H9 (cell line): ENCODE data around the gene LMCD1. TPM values are rescaled to one million over a fixed set of nuclear protein-coding genes. Genes with fewer than 3 reads are reported as not detected.

Experiments
- DNase-seq: peaks from one replicate; pipeline ENCODE4 v3.0.0-alpha.2; 2017
- H2AFZ ChIP-seq: one replicate; pipeline ENCODE4 v1.6.1; 2013; ENCODE audit warnings: mild to moderate bottlenecking, low read length, control low read depth, moderate library complexity
- H2AK5ac ChIP-seq: 2 replicates; pipeline ENCODE4 v1.6.1; 2013; ENCODE audit warnings: low read length, control low read depth, mixed read lengths; ENCODE audit not compliant: insufficient read length
- H2BK120ac ChIP-seq: one replicate; pipeline ENCODE4 v1.6.1; 2013; ENCODE audit warnings: low read depth, mild to moderate bottlenecking, low read length, control low read depth, inconsistent platforms; ENCODE audit not compliant: poor library complexity, severe bottlenecking
- H2BK12ac ChIP-seq: 2 replicates; pipeline ENCODE4 v1.6.1; 2013; ENCODE audit warnings: low read length, control low read depth, mixed read lengths, low read depth; ENCODE audit not compliant: insufficient read length
- H2BK15ac ChIP-seq: 2 replicates; pipeline ENCODE4 v1.6.1; 2013; ENCODE audit warnings: low read depth, low read length, control low read depth
- H2BK20ac ChIP-seq: one replicate; pipeline ENCODE4 v1.6.1; 2013; ENCODE audit warnings: low read depth, mild to moderate bottlenecking, low read length, control low read depth, inconsistent platforms; ENCODE audit not compliant: poor library complexity, severe bottlenecking
- H2BK5ac ChIP-seq: 2 replicates; pipeline ENCODE4 v1.6.1; 2013; ENCODE audit warnings: low read length, control low read depth, mixed read lengths; ENCODE audit not compliant: insufficient read length
- H3K14ac ChIP-seq: 2 replicates; pipeline ENCODE4 v1.6.1; 2013; ENCODE audit warnings: low read length, control low read depth; ENCODE audit not compliant: insufficient read depth
- H3K18ac ChIP-seq: 2 replicates; pipeline ENCODE4 v1.6.1; 2013; ENCODE audit warnings: low read depth, mild to moderate bottlenecking, mixed read lengths, low read length, control low read depth; ENCODE audit not compliant: insufficient read length
- H3K23ac ChIP-seq: 2 replicates; pipeline ENCODE4 v1.6.1; 2013; ENCODE audit warnings: low read length, control low read depth, mixed read lengths, low read depth; ENCODE audit not compliant: insufficient read length
- H3K23me2 ChIP-seq: 2 replicates; pipeline ENCODE4 v1.6.1; 2013; ENCODE audit warnings: low read depth, mild to moderate bottlenecking, mixed read lengths, low read length, control low read depth; ENCODE audit not compliant: insufficient read length, poor library complexity, severe bottlenecking
- H3K27ac ChIP-seq: 2 replicates; pipeline ENCODE4 v1.5.1; 2013; ENCODE audit warnings: low read length, control low read depth, mixed read lengths, low read depth; ENCODE audit not compliant: insufficient read length
- H3K27me3 ChIP-seq: 2 replicates; pipeline ENCODE4 v1.6.1; 2013; ENCODE audit warnings: low read length, control low read depth, inconsistent platforms; ENCODE audit not compliant: insufficient read depth
- H3K4ac ChIP-seq: 2 replicates; pipeline ENCODE4 v1.6.1; 2013; ENCODE audit warnings: low read depth, mild to moderate bottlenecking, control low read depth, inconsistent platforms, low read length, moderate library complexity
- H3K4me1 ChIP-seq: 2 replicates; pipeline ENCODE4 v1.6.1; 2013; ENCODE audit warnings: low read length, control low read depth, inconsistent platforms; ENCODE audit not compliant: insufficient read depth
- H3K4me2 ChIP-seq: 2 replicates; pipeline ENCODE4 v1.6.1; 2013; ENCODE audit warnings: low read length, control low read depth, mixed read lengths; ENCODE audit not compliant: insufficient read length, insufficient read depth
- H3K56ac ChIP-seq: 2 replicates; pipeline ENCODE4 v1.6.1; 2013; ENCODE audit warnings: low read depth, mild to moderate bottlenecking, mixed read lengths, low read length, control low read depth; ENCODE audit not compliant: insufficient read length
- H3K79me1 ChIP-seq: 2 replicates; pipeline ENCODE4 v1.6.1; 2013; ENCODE audit warnings: low read depth, mild to moderate bottlenecking, moderate library complexity, low read length, control low read depth, inconsistent platforms; ENCODE audit not compliant: insufficient read depth, poor library complexity, severe bottlenecking
- H3K79me2 ChIP-seq: 2 replicates; pipeline ENCODE4 v1.6.1; 2013; ENCODE audit warnings: low read length, control low read depth, inconsistent platforms; ENCODE audit not compliant: insufficient read depth
- H3K9ac ChIP-seq: 2 replicates; pipeline ENCODE4 v1.6.1; 2013; ENCODE audit warnings: low read length, control low read depth, mixed read lengths; ENCODE audit not compliant: insufficient read length; ENCODE audit errors: extremely low read depth
- H3K9me3 ChIP-seq: one replicate; pipeline ENCODE4 v1.6.1; 2013; ENCODE audit warnings: low read depth, low read length, inconsistent platforms; ENCODE audit not compliant: control insufficient read depth
- H3T11ph ChIP-seq: one replicate; pipeline ENCODE4 v1.6.1; 2013; ENCODE audit warnings: mild to moderate bottlenecking, low read length, control low read depth, inconsistent platforms
- H4K20me1 ChIP-seq: one replicate; pipeline ENCODE4 v1.6.1; 2013; ENCODE audit not compliant: control insufficient read depth, insufficient read length, insufficient read depth
- H4K5ac ChIP-seq: 2 replicates; pipeline ENCODE4 v1.6.1; 2013; ENCODE audit warnings: low read depth, mild to moderate bottlenecking, mixed read lengths, low read length, control low read depth; ENCODE audit not compliant: insufficient read length
- H4K8ac ChIP-seq: replicated peaks from 2 replicates; pipeline ENCODE4 v1.6.1; 2013; ENCODE audit warnings: low read length, control low read depth, mixed read lengths, low read depth; ENCODE audit not compliant: insufficient read length
- H4K91ac ChIP-seq: 2 replicates; pipeline ENCODE4 v1.6.1; 2013; ENCODE audit warnings: low read depth, mild to moderate bottlenecking, moderate library complexity, mixed read lengths, low read length, control low read depth; ENCODE audit not compliant: insufficient read length
- H3K27ac Mint-ChIP-seq, 3 experiments: 2 replicates in 2 of 3; 3 replicates in 1 of 3; pipeline ENCODE4 v1.8.0; 2020 to 2021; ENCODE audit warnings: mixed read lengths in 3 of 3, mild to moderate bottlenecking in 1 of 3, moderate library complexity in 1 of 3
- H3K27me3 Mint-ChIP-seq: 2 replicates; pipeline ENCODE4 v1.8.0; 2021; ENCODE audit warnings: low read depth, mild to moderate bottlenecking, moderate library complexity, mixed read lengths
- H3K36me3 Mint-ChIP-seq, 3 experiments: 2 replicates in 2 of 3; 3 replicates in 1 of 3; pipeline ENCODE4 v1.8.0; 2020 to 2021; ENCODE audit warnings: low read depth in 3 of 3, mixed read lengths in 3 of 3; ENCODE audit not compliant: insufficient read depth in 1 of 3
- H3K4me1 Mint-ChIP-seq, 2 experiments: 2 replicates each; pipeline ENCODE4 v1.8.0; 2020; ENCODE audit warnings: mixed read lengths in 2 of 2
- H3K4me3 Mint-ChIP-seq, 2 experiments: 2 replicates in 1 of 2; 3 replicates in 1 of 2; pipeline ENCODE4 v1.8.0; 2020 to 2021; ENCODE audit warnings: mild to moderate bottlenecking in 2 of 2, mixed read lengths in 2 of 2, moderate library complexity in 1 of 2
- H3K9me3 Mint-ChIP-seq, 2 experiments: 2 replicates in 1 of 2; 3 replicates in 1 of 2; pipeline ENCODE4 v1.8.0; 2020; ENCODE audit warnings: mild to moderate bottlenecking in 2 of 2, mixed read lengths in 2 of 2, moderate library complexity in 1 of 2
- CTCF ChIP-seq: fragments of 200-600 bp; sonication (generic); conservative IDR thresholded peaks from 3 replicates; pipeline ENCODE4 v1.8.0; 2021; ENCODE audit warnings: antibody characterized with exemption, mild to moderate bottlenecking
- WGBS: extraction: QIAGEN DNeasy Blood & Tissue Kit; methylation state at CpG from one replicate; pipeline ENCODE4 v1.1.7; 2013; ENCODE audit warnings: missing lambda C conversion rate, low lambda C conversion rate, mixed read lengths; ENCODE audit not compliant: insufficient read length; ENCODE audit errors: extremely low coverage; 5-methylcytosine and 5-hydroxymethylcytosine counted together
- total RNA-seq: library from RNA; stranded (reverse); gene quantifications from 2 replicates; pipeline ENCODE4 v1.2.1, GENCODE V29; 2021

Gene LMCD1
- total RNA-seq, 1 experiment from 2014 or later, result 19.2 TPM

GRCh38 chr3:8532251-8532871, 30.7 kb downstream of the LMCD1 start:
- H3K4me2 ChIP-seq, result no peak overlapping the region
- H3K9me3 ChIP-seq, result no peaks in the 10 kb centered on the region
- no peak overlapping the region for H2BK15ac ChIP-seq
- H4K91ac ChIP-seq, result no peak overlapping the region
- no peak for TF ChIP-seq CTCF
- WGBS, result no CpG with 5 or more reads among the region's 7 CpGs
- H3T11ph ChIP-seq, result no peak overlapping the region
- H2AK5ac ChIP-seq, result no peak overlapping the region
- no peaks in the 10 kb centered on the region for H3K79me2 ChIP-seq
- H2BK5ac ChIP-seq, result no peak overlapping the region
- H3K23ac ChIP-seq, result no peak overlapping the region
- no peak overlapping the region for H3K27ac ChIP-seq
- no peak overlapping the region for H4K5ac ChIP-seq
- H3K14ac ChIP-seq, result no peak overlapping the region
- H3K23me2 ChIP-seq, result no peaks in the 10 kb centered on the region
- H3K27ac Mint-ChIP-seq, result no peak overlapping the region
- H3K56ac ChIP-seq, result no peak overlapping the region
- no peak overlapping the region for H2BK12ac ChIP-seq
- no peak overlapping the region for H3K4ac ChIP-seq
- no peaks in the 10 kb centered on the region for H4K20me1 ChIP-seq
- H3K27me3 Mint-ChIP-seq, result no peaks in the 10 kb centered on the region
- no peak overlapping the region for H3K4me3 Mint-ChIP-seq
- no peak overlapping the region for H3K9ac ChIP-seq
- no peak overlapping the region for H3K18ac ChIP-seq
- peaks cover 5 to 30% (median 9%) of the 10 kb centered on the region in 3 experiments; a peak in 6 of 7 replicates for H3K36me3 Mint-ChIP-seq
- H2BK20ac ChIP-seq, result no peak overlapping the region
- H4K8ac ChIP-seq, result no peak overlapping the region
- DNase-seq, result no peak
- no peaks in the 10 kb centered on the region for H3K27me3 ChIP-seq
- H2BK120ac ChIP-seq, result no peak overlapping the region
- H3K79me1 ChIP-seq, result no peaks in the 10 kb centered on the region
- H3K9me3 Mint-ChIP-seq, result no peaks in the 10 kb centered on the region; a peak in 1 of 5 replicates
- H3K4me1 Mint-ChIP-seq, result peaks cover 42 to 62% of the 10 kb centered on the region in 2 experiments
- no peak overlapping the region for H2AFZ ChIP-seq
- H3K4me1 ChIP-seq, result peaks cover 6% of the 10 kb centered on the region; the same call in 1 of the 2 replicates
